Measurements from ENCODE around the gene HEMK1. TPM values are rescaled to one million over a fixed set of nuclear protein-coding genes. Genes with fewer than 3 reads are reported as not detected.

Gene HEMK1
- total RNA-seq, 2 donors from 2014 or later = 5.4 to 12.7 TPM

DNA sequence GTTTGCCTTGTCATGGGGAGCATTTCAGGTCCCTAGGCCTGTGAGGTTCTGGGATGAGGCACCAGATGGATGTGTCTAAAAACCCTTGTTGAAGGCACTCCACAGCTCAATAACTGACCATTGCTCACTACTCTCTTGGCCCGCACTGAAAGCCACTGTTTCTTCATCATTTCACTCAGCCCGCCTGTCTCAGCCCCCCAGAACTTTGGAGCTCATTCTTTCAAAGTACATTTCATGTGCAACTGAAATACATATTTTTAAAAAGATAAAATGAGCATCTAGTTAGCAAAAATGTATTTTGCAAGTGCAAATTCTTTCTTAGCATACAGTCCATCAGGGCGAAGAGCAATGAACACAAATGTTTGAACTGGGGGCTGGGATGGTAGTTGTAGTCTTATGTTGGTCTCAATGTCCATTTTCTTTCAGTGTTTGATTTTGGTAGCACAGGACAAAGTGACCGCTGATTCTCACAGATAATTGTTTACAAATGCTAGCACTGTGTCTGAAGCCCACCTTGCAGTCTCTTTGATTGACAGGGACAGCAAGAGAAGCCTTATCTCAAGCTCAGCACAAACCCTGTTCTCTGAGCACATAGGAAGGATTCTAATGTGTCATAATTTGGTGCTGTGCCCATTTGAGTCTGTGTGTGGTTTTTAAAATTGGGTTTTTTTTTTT lies 19.6 kb downstream of the HEMK1 start:
- ATAC-seq (ENCODE audit: insufficient number of reproducible peaks, low FRiP score, low read depth) (no peak), DNase-seq (ENCODE audit: low spot score) (no peak)
- peaks cover 3 to 26% of the 10 kb centered on the region in 2 donors for H3K4me1 ChIP-seq (ENCODE audit: control insufficient read depth in 1 of 2, low read depth in 2 of 2)
- H3K9me3 ChIP-seq = no peaks in the 10 kb centered on the region
- H3K27me3 ChIP-seq (replicated peaks; ENCODE audit: insufficient read depth) = no peaks in the 10 kb centered on the region
- no peak overlapping the region for H3K27ac ChIP-seq
- TF ChIP-seq, protein P1, sequence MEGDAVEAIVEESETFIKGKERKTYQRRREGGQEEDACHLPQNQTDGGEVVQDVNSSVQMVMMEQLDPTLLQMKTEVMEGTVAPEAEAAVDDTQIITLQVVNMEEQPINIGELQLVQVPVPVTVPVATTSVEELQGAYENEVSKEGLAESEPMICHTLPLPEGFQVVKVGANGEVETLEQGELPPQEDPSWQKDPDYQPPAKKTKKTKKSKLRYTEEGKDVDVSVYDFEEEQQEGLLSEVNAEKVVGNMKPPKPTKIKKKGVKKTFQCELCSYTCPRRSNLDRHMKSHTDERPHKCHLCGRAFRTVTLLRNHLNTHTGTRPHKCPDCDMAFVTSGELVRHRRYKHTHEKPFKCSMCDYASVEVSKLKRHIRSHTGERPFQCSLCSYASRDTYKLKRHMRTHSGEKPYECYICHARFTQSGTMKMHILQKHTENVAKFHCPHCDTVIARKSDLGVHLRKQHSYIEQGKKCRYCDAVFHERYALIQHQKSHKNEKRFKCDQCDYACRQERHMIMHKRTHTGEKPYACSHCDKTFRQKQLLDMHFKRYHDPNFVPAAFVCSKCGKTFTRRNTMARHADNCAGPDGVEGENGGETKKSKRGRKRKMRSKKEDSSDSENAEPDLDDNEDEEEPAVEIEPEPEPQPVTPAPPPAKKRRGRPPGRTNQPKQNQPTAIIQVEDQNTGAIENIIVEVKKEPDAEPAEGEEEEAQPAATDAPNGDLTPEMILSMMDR (IDR thresholded peaks at IDR 0.05) = no peak
- no peak overlapping the region for H3K4me3 ChIP-seq
- H3K36me3 ChIP-seq = no peaks in the 10 kb centered on the region

DNA sequence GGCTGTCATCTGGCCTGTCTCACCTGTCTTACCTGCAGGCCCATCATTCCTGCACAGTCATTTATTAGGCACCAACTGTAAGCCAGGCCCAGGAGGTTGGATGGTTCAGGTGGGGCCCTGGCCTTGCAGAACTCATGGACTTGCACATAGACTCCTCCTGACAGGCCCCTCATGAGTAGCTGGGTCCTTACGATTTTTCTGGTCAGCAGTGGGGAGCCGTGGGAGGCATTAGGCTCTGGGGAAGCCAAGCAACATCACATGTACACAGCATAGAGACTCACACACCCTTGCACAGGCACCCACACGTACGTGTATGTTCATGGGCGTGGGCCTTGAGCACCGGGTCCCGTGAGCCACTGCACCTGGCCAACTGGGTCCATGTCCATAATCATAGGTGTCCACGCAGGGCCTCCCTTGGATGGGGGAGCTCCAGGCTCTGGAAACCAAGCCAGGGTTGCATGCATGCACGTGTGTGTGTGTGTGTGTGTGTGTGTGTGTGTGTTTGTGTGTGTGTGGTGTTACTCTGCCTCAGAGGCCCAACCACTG lies 21.9 kb downstream of the HEMK1 start:
- no peak for DNase-seq (ENCODE audit: low spot score)
- TF ChIP-seq, protein P1 (IDR thresholded peaks at IDR 0.05) = no peak
- Histone ChIP-seq H3K9me3 (no peaks in the 10 kb centered on the region), H3K27me3 (replicated peaks; ENCODE audit: insufficient read depth) (no peaks in the 10 kb centered on the region), H3K27ac (no peak overlapping the region), H3K36me3 (no peaks in the 10 kb centered on the region), H3K4me1 (ENCODE audit: control insufficient read depth in 1 of 2, low read depth in 2 of 2) (peaks cover 0 to 26% of the 10 kb centered on the region in 2 donors), H3K4me3 (no peak overlapping the region)
- ATAC-seq (ENCODE audit: insufficient number of reproducible peaks, low FRiP score, low read depth) = no peak

DNA sequence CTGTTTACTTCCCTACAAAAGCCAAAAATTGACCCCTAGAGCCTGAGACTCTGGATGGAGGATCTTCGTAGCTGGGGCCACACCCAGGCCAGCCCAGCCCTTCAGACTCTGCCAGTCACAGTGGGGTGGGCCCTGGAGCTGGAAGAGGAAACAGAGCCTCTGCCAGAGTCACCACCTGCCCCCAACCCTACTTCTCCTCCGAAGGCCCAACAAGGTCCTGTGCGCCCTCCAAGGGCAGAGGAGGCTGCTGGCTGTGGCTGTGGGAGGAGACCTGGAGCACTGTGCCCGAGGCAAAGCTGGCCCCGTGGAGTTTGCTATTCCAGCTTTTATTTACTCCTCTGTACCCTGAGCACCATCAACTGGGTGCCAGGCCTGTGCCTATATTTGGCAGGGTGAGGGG lies 23.2 kb downstream of the HEMK1 start:
- H3K36me3 ChIP-seq = no peaks in the 10 kb centered on the region
- ATAC-seq (ENCODE audit: insufficient number of reproducible peaks, low FRiP score, low read depth) = no peak
- no peak for DNase-seq (ENCODE audit: low spot score)
- no peak overlapping the region for H3K4me3 ChIP-seq
- H3K27me3 ChIP-seq (replicated peaks; ENCODE audit: insufficient read depth) = no peaks in the 10 kb centered on the region
- H3K27ac ChIP-seq = no peak overlapping the region
- TF ChIP-seq, protein P1 (IDR thresholded peaks at IDR 0.05) = no peak
- no peaks in the 10 kb centered on the region for H3K9me3 ChIP-seq
- H3K4me1 ChIP-seq (ENCODE audit: control insufficient read depth in 1 of 2, low read depth in 2 of 2) = peaks cover 0 to 17% of the 10 kb centered on the region in 2 donors

DNA sequence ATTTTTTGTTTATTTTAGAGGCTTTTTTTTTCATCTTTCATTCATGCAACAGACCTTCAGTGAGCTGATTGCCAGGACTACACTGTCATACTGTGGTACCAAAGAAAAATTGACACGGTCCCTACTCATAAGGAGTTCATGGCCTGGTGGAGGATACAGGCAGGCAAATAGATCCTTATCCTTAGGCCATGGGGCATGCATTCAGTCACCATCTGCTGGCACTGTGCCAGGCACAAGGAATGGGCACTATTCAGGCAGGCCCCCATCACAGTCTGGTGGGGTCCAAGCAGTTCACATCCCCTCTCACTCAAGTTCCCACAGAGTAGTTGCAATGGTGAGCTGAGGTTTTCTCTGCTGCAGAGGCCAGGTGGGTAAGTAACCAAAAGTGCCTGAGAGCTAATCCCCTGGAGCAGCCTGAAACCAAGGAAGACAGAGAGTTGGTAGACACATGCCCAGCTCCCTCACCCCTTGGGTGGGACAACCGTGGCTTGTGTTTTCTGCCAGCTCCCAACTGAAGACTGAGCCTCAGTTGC lies 25.0 kb downstream of the HEMK1 start:
- no peak overlapping the region for H3K4me3 ChIP-seq
- no peaks in the 10 kb centered on the region for H3K36me3 ChIP-seq
- ATAC-seq (ENCODE audit: insufficient number of reproducible peaks, low FRiP score, low read depth) (no peak), DNase-seq (ENCODE audit: low spot score) (no peak)
- no peaks in the 10 kb centered on the region for H3K9me3 ChIP-seq
- H3K27me3 ChIP-seq (replicated peaks; ENCODE audit: insufficient read depth) = no peaks in the 10 kb centered on the region
- peaks cover 0 to 8% of the 10 kb centered on the region in 2 donors for H3K4me1 ChIP-seq (ENCODE audit: control insufficient read depth in 1 of 2, low read depth in 2 of 2)
- TF ChIP-seq, protein P1 (IDR thresholded peaks at IDR 0.05) = no peak
- no peak overlapping the region for H3K27ac ChIP-seq

DNA sequence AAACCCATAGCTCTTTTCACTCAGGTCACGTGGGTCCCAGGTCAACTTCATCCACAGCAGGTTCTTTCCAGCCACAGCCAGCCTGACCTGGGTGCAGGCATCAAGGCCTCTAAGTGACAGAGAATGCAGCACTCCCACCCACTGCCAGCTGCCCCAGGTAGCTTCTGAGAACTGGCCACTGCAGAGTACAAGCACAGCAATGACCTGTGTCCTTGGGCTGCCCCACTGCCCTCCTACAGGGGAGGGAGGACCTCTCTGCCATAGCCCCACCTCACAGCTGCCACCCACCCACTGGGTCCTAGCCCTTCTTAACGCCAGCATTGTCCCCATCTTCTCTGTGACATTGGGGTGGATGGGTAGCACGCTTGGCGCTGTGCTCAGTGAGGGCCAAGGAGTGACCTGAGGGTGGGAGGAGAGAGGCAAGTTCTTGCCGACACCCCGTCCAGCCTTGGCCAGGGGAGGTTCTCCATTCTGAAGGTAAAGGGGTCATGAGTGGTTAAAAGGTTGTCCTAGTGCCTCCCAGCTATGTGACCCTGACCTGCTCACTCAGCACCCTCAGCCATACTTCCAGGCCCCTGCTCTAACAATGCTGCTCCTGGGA lies 29.9 kb downstream of the HEMK1 start:
- peak overlapping the region in 1 of 2 donors; percentile 28 for H3K27ac ChIP-seq
- no peak overlapping the region for H3K4me3 ChIP-seq
- H3K36me3 ChIP-seq = no peaks in the 10 kb centered on the region
- no peaks in the 10 kb centered on the region for H3K9me3 ChIP-seq
- TF ChIP-seq, protein P1 (IDR thresholded peaks at IDR 0.05) = no peak
- ATAC-seq (ENCODE audit: insufficient number of reproducible peaks, low FRiP score, low read depth) (no peak), DNase-seq (ENCODE audit: low spot score) (no peak)
- H3K27me3 ChIP-seq (replicated peaks; ENCODE audit: insufficient read depth) = no peaks in the 10 kb centered on the region
- H3K4me1 ChIP-seq (ENCODE audit: control insufficient read depth in 1 of 2, low read depth in 2 of 2) = peaks cover 17 to 48% of the 10 kb centered on the region in 2 donors
